HG02970 (cell line): Measurements from ENCODE around the gene PEAK3.

Source experiments
- ATAC-seq: cut with Tn5 transposase; IDR thresholded peaks from one replicate; pipeline ENCODE4 v1.9.1; 2021; ENCODE audit warnings: mild to moderate bottlenecking, moderate library complexity, moderate number of reproducible peaks; ENCODE audit not compliant: unreplicated experiment, low FRiP score

The PEAK3 gene

GRCh38 chr19:2228157-2229030, 53.6 kb downstream of the PEAK3 start:
- no peak for ATAC-seq

- ATAC-seq: no peak
Observed at GRCh38 chr19:2227415-2228156, 54.4 kb downstream of the PEAK3 start.

GRCh38 chr19:2226840-2227360, 55.1 kb downstream of the PEAK3 start:
- no peak for ATAC-seq

GRCh38 chr19:2226051-2226839, 55.7 kb downstream of the PEAK3 start:
- ATAC-seq: no peak

- no peak for ATAC-seq
Observed at GRCh38 chr19:2225415-2226050, 56.4 kb downstream of the PEAK3 start.

GRCh38 chr19:2224754-2225349, 57.1 kb downstream of the PEAK3 start:
- ATAC-seq: no peak
